Lower leg skin (tissue), 3 donors: Measurements from ENCODE around the gene NUMA1.

Experiments
- POLR2A ChIP-seq, 2 donors: fragments of 450-650 bp; IDR thresholded peaks; one replicate each; pipeline ENCODE4 v1.6.1; 2016 to 2017; ENCODE audit warnings: antibody characterized with exemption in 2 of 2, mild to moderate bottlenecking in 1 of 2, moderate library complexity in 1 of 2
- TF ChIP-seq, protein P1 (sequence below), 3 donors: fragments of 450-650 bp; IDR thresholded peaks; one replicate each; pipeline ENCODE4 v1.5.1; 2016; ENCODE audit warnings: antibody characterized with exemption in 3 of 3, mild to moderate bottlenecking in 3 of 3, moderate library complexity in 2 of 3

DNA sequence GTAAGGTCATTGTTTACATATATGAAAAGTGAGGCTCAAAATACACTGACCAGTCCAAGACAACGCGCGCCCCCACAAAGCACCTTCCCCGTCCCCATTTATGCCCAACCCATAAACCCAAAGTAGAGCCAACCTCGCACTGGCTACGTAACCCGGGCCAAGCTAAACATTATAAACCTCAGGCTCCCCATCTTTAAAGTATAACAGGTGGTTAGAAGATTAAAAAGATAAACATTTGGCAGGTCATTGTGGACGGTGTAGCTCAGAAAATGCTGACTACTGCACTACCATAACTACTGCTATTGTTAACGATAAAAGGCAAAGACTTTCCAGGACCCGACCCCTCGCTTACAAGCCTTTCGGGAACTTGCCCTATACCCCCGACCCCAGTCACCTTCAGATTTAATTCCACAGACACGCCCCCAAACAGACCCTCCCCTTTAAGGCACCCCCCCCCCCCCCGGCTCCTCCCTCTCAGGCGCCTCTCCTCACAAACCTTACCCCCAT lies 470 bp downstream of the NUMA1 start:
- no peak for TF ChIP-seq POLR2A (IDR thresholded peaks at IDR 0.05)
- TF ChIP-seq, protein P1, sequence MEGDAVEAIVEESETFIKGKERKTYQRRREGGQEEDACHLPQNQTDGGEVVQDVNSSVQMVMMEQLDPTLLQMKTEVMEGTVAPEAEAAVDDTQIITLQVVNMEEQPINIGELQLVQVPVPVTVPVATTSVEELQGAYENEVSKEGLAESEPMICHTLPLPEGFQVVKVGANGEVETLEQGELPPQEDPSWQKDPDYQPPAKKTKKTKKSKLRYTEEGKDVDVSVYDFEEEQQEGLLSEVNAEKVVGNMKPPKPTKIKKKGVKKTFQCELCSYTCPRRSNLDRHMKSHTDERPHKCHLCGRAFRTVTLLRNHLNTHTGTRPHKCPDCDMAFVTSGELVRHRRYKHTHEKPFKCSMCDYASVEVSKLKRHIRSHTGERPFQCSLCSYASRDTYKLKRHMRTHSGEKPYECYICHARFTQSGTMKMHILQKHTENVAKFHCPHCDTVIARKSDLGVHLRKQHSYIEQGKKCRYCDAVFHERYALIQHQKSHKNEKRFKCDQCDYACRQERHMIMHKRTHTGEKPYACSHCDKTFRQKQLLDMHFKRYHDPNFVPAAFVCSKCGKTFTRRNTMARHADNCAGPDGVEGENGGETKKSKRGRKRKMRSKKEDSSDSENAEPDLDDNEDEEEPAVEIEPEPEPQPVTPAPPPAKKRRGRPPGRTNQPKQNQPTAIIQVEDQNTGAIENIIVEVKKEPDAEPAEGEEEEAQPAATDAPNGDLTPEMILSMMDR (IDR thresholded peaks at IDR 0.05), result no peak
